Urinary bladder (tissue), 4 donors: ENCODE results near the gene GTPBP3. TPM values are rescaled to one million over a fixed set of nuclear protein-coding genes. Genes with fewer than 3 reads are reported as not detected.
"Not testable (repeated sequence)": the region's sequence is repeated elsewhere in the genome, so short reads cannot be mapped to it uniquely, and the experiment has no call there.

ENCODE experiments used
- DNase-seq: peaks from one replicate; pipeline ENCODE4 v3.0.0-alpha.2; 2015; ENCODE audit errors: extremely low spot score
- H3K27ac ChIP-seq: one replicate; pipeline ENCODE4 v1.5.1; 2013; ENCODE audit warnings: low read depth, mild to moderate bottlenecking, moderate library complexity
- H3K36me3 ChIP-seq: one replicate; pipeline ENCODE4 v1.6.1; 2013; ENCODE audit warnings: mild to moderate bottlenecking, moderate library complexity; ENCODE audit not compliant: insufficient read depth
- H3K4me1 ChIP-seq: one replicate; pipeline ENCODE4 v1.6.1; 2013; ENCODE audit warnings: mild to moderate bottlenecking, moderate library complexity; ENCODE audit not compliant: insufficient read depth
- H3K4me3 ChIP-seq: one replicate; pipeline ENCODE4 v1.5.1; 2013; ENCODE audit warnings: low read depth, low read length
- WGBS: extraction: QIAGEN DNeasy Blood & Tissue Kit; methylation state at CpG from one replicate; pipeline ENCODE4 v1.1.7; 2013; 5-methylcytosine and 5-hydroxymethylcytosine counted together
- polyA plus RNA-seq: library from polyadenylated mRNA; stranded (reverse); fragments of 200-250 nt; gene quantifications from one replicate; pipeline ENCODE4 v1.2.3, GENCODE V29; 2013
- total RNA-seq: library from RNA; depleted of rRNA; stranded (reverse); fragments of >200 nt; gene quantifications from one replicate; pipeline ENCODE4 v1.2.3, GENCODE V29; 2014
- donor health status: healthy with polysubstance abuse.
- donor health status: healthy.

The GTPBP3 gene, protein sequence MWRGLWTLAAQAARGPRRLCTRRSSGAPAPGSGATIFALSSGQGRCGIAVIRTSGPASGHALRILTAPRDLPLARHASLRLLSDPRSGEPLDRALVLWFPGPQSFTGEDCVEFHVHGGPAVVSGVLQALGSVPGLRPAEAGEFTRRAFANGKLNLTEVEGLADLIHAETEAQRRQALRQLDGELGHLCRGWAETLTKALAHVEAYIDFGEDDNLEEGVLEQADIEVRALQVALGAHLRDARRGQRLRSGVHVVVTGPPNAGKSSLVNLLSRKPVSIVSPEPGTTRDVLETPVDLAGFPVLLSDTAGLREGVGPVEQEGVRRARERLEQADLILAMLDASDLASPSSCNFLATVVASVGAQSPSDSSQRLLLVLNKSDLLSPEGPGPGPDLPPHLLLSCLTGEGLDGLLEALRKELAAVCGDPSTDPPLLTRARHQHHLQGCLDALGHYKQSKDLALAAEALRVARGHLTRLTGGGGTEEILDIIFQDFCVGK
- total RNA-seq = 11.2 TPM
- polyA plus RNA-seq = 15.9 TPM

DNA sequence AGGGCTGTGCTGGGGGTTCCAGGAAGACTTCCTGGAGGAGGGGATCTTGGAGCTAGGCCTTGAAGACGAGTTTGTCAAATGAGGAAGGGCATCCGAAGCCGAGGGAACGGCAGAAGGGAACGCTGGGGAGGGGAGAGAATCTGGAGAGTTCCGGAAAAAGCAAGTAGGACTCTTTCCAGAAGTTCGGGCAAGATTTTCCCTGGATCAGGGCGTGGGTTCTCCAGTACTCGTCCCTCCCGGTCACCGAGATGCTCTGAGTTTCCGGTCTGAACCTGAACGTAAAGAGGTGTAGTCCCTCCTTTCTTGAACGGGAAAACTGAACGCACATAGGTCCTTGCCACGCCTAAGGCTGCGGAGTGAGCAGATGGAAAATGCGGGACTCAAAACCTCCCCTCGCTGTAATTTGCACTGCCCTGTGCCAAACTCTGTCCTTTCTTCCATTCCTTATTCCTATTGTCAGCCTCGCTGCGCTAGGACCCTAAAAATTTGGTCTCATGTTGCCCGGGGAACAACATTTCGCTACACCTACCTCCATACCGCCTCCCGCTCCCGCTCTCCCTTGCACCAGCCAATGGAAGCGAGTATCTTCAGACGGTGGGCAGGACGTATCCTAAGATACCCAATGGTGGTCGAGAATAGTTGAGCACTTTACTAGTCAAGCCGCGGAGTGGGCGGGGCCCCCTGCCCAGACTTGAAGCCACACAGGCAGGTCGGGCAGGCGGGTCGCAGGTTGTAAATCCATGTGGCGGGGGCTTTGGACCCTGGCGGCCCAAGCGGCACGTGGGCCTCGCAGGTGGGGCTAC lies at the start of gene GTPBP3:
TSS of gene GTPBP3 (plus strand) at position 682 of the 803 bp plus-strand sequence. CDS start at position 741, 59 bp downstream.
- peak within 1 kb of the TSS; percentile 83 for H3K27ac ChIP-seq
- DNase-seq = peak; percentile 97
- under 1% methylated on average over 41 of the region's 41 CpGs for WGBS
- peak within 1 kb of the TSS; percentile 65 for H3K4me3 ChIP-seq
- H3K4me1 ChIP-seq = no peaks in the 10 kb centered on the region
- no peaks in the 10 kb centered on the region for H3K36me3 ChIP-seq

DNA sequence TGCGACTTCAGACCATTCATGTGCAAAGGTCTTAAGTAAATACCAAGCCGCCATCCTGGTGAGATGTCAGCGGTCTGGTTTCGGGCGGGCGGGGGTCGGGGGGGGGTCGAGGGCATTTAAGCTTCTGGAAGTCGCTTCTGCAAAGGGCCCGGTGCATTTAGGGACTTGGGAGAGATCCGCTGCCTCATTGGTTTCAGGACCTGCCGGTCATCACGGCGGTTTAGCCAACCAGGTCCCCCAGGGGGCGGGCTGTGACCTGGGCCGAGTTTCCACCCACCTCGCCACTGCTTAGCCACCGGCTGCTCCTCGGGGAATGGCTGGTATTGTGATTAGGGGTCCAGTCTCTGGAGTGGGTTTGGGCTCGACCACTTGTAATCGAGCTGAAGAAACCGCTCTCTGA lies 47.9 kb upstream of the GTPBP3 start:
- no peaks in the 10 kb centered on the region for H3K36me3 ChIP-seq
- no peaks in the 10 kb centered on the region for H3K4me1 ChIP-seq
- no peak overlapping the region for H3K27ac ChIP-seq
- no peak overlapping the region for H3K4me3 ChIP-seq
- WGBS = 12% methylated on average over 22 of the region's 22 CpGs
- no peak for DNase-seq

DNA sequence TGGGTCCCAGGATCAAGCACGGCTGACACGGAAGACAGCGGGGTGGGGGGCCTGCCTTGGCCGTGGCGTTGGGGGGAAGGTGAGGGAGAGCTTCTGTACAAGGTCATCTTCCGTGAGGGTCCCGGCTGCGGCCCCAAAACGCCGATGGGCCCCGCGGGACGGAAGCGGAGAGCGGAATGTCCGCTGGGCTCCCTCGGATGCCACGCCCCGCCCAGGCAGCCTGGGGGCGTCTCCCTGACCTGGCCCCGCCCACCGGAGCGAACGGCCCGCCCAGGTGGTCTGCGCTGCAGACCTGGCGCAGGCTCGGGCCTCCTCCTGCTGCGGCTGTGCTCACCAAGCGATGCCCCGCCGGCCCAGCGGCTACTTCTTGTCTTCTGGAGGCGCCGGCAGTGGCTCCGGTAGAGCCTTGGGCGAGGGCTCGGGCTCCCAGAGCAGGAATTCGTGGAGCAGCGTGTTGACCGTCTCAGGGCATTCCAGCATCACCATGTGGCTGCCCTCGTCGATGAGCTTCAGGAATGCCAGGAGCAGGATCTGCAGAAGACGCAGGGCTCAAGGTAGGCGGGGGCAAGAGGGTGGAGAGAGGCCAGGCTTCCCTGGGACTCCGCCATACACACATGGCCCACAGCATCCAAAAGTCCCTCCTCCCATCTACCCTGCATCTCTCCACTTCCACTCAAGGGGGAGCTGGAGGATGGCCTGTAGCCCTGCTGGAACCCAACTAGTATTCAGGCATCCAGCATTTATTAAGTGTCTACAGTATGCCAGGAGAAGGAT lies 44.9 kb upstream of the GTPBP3 start:
- peak overlapping the region; percentile 63 for H3K27ac ChIP-seq
- H3K4me1 ChIP-seq = no peaks in the 10 kb centered on the region
- H3K36me3 ChIP-seq = no peaks in the 10 kb centered on the region
- WGBS = 2% methylated on average over 46 of the region's 46 CpGs
- peak; percentile 46 for DNase-seq
- H3K4me3 ChIP-seq = peak overlapping the region; percentile 36

DNA sequence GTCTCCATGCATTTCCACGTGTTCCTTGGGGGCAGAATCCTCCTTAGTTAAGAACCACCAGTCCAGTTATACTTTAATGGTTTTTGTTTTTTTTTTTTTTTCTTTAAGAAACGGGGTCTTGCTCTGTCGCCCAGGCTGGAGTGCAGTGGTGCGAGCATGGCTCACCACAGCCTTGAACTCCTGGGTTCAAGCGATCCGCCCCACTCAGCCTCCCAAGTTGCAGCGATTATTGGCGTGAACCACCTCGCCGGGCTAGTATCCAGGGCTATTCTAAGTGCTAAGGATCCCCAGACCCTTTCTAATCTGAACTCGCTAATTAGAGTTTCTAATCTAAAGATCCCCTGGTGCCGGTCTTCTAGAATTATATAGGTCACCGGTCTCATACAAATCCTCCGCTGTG lies 43.7 kb upstream of the GTPBP3 start:
- no peaks in the 10 kb centered on the region for H3K36me3 ChIP-seq
- no peak overlapping the region for H3K4me3 ChIP-seq
- no peak overlapping the region for H3K27ac ChIP-seq
- no peak for DNase-seq
- 85% methylated on average over 14 of the region's 14 CpGs for WGBS
- no peaks in the 10 kb centered on the region for H3K4me1 ChIP-seq

DNA sequence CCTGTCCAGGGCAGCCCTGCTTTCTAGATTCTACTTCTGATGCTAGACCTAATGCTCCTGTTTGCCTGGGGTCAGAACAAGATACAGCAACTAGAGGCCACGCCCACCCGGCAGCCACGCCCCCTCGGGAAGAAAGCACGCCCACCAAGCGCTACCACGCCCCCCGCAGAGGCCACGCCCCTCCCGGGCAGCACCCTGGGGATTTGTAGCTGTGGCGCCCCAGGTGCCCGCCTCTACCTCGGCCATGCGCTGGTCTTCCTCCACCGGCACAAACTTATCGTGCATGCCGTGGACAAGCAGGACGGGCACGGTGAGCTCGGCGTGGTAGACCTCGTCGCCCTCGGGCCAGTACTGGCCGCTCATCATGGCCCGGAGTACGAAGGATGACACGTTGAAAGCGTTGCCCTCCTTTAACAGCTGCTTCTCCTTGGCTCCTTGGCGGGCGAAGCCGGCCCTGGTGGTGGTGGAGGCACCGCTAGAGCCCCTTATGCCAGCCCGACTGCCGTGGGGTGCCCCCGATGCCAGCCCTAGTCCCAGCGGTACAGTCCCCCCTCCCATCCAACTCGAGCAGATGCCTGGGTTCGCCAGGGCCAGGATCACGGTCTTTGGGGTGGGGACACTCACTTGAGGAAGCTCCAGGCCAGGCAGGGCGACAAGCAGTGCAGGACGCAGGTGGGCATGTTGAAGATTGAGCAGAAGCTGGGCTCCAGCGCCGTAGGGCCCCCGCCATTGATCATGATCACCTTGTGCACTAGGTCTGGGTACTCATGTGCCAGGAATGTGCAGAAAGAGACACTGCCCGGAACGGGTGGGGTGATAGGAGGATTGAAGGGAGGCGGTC lies 43.1 kb upstream of the GTPBP3 start:
- WGBS = 80% methylated on average over 48 of the region's 48 CpGs
- H3K27ac ChIP-seq = no peak overlapping the region
- H3K36me3 ChIP-seq = no peaks in the 10 kb centered on the region
- DNase-seq = no peak
- H3K4me1 ChIP-seq = no peaks in the 10 kb centered on the region
- no peak overlapping the region for H3K4me3 ChIP-seq

DNA sequence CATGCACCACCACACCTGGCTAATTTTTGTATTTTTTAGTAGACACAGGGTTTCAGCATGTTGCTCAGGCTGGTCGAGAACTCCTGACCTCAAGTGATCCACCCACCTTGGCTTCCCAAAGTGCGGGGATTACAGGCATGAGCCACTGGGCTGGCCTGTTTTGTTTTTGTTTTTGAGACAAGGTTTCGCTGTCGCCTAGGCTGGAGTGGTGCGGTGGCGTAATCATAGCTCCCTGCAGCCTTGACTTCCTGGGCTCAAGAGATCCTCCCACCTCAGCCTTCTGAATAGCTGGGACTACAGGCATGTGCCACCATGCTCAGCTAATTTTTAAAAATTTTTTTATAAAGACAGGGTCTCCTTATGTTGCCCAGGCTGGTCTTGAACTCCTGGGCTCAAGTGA lies 41.8 kb upstream of the GTPBP3 start:
- DNase-seq, H3K36me3 ChIP-seq, H3K4me1 ChIP-seq, H3K4me3 ChIP-seq, H3K27ac ChIP-seq: not testable (repeated sequence)
- WGBS = 96% methylated on average over 6 of the region's 6 CpGs

DNA sequence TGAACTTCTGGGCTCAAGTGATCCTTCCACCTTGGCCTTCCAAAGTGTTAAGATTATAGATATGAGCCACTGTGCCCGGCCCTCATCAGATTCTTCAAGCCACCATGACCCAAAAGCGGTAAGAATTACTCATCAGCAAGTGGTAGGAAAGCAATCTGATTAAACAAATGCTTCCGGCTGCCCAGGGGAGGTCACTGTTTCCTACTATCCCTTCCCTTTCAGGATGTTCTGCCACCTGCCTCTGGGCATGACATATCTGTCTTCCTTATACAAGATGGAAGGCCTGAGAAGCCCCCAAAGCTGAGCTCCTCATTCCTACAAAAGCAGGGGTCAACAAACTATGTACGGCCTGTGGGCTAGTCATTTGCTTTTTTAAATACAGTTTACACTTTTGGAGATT lies 41.1 kb upstream of the GTPBP3 start:
- DNase-seq = no peak
- WGBS = 73% methylated on average over 4 of the region's 4 CpGs

DNA sequence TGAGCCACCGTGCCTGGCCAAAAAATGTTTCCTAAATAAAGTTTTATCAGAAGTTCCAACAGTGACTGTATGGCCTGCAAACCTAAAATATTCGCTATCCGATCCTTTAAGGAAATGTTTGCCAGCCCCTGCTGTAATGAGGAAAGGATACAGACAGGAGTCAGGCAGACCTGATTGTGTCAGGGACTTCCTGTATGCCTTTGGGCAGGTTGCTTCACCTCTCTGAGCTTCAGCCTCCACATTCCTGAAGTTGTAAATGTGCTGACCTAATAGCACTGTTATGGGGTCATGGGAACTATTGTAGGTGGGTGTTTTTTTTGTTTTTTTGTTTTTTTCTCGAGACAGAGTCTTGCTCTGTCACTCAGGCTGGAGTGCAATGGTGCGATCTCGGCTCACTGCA lies 40.4 kb upstream of the GTPBP3 start:
- WGBS = 92% methylated on average over 6 of the region's 6 CpGs
- Histone ChIP-seq H3K36me3 (no peaks in the 10 kb centered on the region), H3K4me1 (no peaks in the 10 kb centered on the region), H3K4me3 (no peak overlapping the region), H3K27ac (no peak overlapping the region)
- no peak for DNase-seq

More for the DNA sequence above, 41.1 kb upstream of the GTPBP3 start:
- no peak overlapping the region for H3K4me3 ChIP-seq
- H3K27ac ChIP-seq = no peak overlapping the region
- no peaks in the 10 kb centered on the region for H3K4me1 ChIP-seq
- no peaks in the 10 kb centered on the region for H3K36me3 ChIP-seq

DNA sequence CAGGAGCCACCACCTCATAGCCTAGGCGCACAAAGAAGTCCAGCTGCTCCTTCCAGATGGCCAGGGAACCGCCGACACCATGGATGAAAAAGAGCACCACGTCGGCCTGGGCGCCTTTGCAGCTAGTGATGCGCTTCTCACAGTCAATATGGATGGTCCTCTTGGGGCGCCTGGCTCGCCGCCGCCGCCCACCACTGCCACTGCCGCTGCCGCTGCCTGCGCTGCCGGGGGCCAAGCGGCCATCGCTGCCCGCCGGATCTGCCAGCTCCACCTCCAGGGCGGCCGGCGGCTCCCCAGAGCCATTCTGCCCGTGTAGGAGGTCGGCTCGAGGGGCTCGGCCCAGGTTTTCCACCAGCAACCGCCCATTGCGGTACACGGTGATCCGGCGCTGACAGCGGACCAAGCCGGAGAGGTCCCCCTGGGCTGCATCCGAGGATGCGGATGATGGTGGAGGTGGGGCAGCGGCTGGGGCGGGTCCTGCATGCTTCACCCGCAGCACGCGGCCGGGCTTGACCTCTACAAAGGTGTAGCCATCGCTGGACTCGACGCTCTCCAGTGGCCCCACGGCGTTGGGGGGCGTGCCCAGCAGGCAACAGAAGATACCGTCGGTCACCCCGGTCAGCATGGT lies 36.2 kb upstream of the GTPBP3 start:
- Histone ChIP-seq H3K4me1 (no peaks in the 10 kb centered on the region), H3K36me3 (no peaks in the 10 kb centered on the region), H3K27ac (no peak overlapping the region), H3K4me3 (no peak overlapping the region)
- no peak for DNase-seq
- 96% methylated on average over 51 of the region's 51 CpGs for WGBS

DNA sequence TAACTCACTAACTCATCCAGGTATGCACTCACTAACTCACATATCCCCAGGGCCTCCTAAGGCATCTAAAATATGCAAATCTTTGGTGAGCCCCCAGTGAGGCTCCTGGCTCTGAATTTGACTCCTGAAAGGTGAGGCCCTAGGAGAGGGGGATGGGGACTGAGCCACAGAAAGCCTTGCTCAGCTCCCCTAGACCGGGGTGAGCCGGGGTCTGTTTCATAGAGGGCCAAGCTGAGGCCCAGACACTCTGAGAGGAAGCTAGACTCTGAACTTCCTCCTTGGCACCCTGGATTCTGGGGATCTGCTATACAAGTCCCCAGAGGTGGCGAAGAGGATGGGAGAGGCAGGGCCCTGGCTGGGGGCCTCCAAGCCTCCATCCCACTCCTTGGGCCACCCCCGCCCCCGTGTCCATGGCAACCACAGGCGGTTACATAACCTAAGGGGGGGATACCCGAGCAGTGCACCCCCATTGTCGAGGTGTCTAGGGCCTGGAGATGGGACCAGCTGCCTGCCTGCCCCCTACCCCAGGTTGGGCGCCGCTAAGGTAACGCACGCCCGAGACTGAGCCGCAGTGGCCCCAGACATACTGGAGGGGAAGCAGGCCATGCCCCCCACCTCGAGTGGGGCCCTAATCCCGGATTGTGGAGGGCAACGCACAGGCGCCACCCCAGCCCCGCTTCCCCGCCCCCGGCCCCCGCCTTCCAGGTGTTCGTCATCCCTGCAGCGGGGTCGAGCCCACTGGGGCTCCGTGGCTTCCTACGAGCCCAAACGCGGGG lies 34.8 kb upstream of the GTPBP3 start:
- H3K36me3 ChIP-seq = no peaks in the 10 kb centered on the region
- no peak overlapping the region for H3K27ac ChIP-seq
- DNase-seq = no peak
- H3K4me3 ChIP-seq = peak overlapping the region; percentile 78
- 14% methylated on average over 29 of the region's 29 CpGs for WGBS
- H3K4me1 ChIP-seq = no peaks in the 10 kb centered on the region

DNA sequence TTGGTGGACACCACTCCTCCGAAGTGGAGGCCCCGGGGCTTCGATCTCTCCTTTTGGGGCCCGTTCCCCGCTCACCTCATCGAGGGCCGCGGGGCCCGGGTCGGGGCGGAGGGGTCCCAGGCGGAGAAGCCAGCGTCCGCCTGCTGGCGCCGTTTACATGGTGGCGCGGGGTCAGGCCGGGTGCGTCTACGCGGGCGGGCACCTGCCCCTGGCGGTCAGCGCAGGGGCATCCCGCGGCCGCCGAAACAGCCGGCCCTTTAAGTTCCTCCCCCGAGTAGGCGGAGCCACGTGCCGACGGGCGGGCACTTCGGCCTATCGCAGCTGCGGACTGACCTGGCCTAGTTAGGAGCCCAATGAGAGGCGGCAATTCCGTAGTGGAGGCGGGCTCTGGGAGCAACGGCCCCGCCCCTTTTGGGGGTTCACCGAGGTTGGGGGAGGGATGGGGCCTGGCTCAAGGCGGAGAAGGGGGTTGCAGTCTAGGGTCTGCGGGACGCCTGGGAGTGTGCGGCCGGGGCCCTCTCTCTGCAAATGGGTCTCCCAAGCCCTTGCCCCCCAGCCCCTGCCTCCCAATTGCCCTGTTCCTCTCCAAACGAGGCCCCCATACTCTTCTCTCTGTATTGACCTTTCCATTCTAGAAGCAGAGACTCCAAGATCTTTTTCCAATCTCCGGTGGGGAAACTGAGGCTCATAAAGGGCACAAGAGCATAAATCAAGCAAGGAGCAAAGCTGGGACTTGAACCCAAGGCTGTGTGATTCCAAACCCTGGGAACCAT lies 34.0 kb upstream of the GTPBP3 start, which contains the start of gene ABHD8:
TSS of gene ABHD8 (minus strand) at position 259 of the 773 bp plus-strand sequence. CDS start 1,809 bp downstream, outside the sequence.
- no peaks in the 10 kb centered on the region for H3K4me1 ChIP-seq
- peak within 1 kb of the TSS; percentile 78 for H3K4me3 ChIP-seq
- 1% methylated on average over 52 of the region's 52 CpGs for WGBS
- no peaks in the 10 kb centered on the region for H3K36me3 ChIP-seq
- H3K27ac ChIP-seq = no peak within 1 kb of the TSS
- peak; percentile 89 for DNase-seq
